H9 (cell line): ENCODE results near the gene DNAAF2. TPM values are rescaled to one million over a fixed set of nuclear protein-coding genes. Genes with fewer than 3 reads are reported as not detected.
"Not testable (repeated sequence)": the region's sequence is repeated elsewhere in the genome, so short reads cannot be mapped to it uniquely, and the experiment has no call there.

ENCODE experiments used
- DNase-seq: peaks from one replicate; pipeline ENCODE4 v3.0.0-alpha.2; 2017
- H2AFZ ChIP-seq: one replicate; pipeline ENCODE4 v1.6.1; 2013; ENCODE audit warnings: mild to moderate bottlenecking, low read length, control low read depth, moderate library complexity
- H2AK5ac ChIP-seq: 2 replicates; pipeline ENCODE4 v1.6.1; 2013; ENCODE audit warnings: low read length, control low read depth, mixed read lengths; ENCODE audit not compliant: insufficient read length
- H2BK120ac ChIP-seq: one replicate; pipeline ENCODE4 v1.6.1; 2013; ENCODE audit warnings: low read depth, mild to moderate bottlenecking, low read length, control low read depth, inconsistent platforms; ENCODE audit not compliant: poor library complexity, severe bottlenecking
- H2BK12ac ChIP-seq: 2 replicates; pipeline ENCODE4 v1.6.1; 2013; ENCODE audit warnings: low read length, control low read depth, mixed read lengths, low read depth; ENCODE audit not compliant: insufficient read length
- H2BK15ac ChIP-seq: 2 replicates; pipeline ENCODE4 v1.6.1; 2013; ENCODE audit warnings: low read depth, low read length, control low read depth
- H2BK20ac ChIP-seq: one replicate; pipeline ENCODE4 v1.6.1; 2013; ENCODE audit warnings: low read depth, mild to moderate bottlenecking, low read length, control low read depth, inconsistent platforms; ENCODE audit not compliant: poor library complexity, severe bottlenecking
- H2BK5ac ChIP-seq: 2 replicates; pipeline ENCODE4 v1.6.1; 2013; ENCODE audit warnings: low read length, control low read depth, mixed read lengths; ENCODE audit not compliant: insufficient read length
- H3K14ac ChIP-seq: 2 replicates; pipeline ENCODE4 v1.6.1; 2013; ENCODE audit warnings: low read length, control low read depth; ENCODE audit not compliant: insufficient read depth
- H3K18ac ChIP-seq: 2 replicates; pipeline ENCODE4 v1.6.1; 2013; ENCODE audit warnings: low read depth, mild to moderate bottlenecking, mixed read lengths, low read length, control low read depth; ENCODE audit not compliant: insufficient read length
- H3K23ac ChIP-seq: 2 replicates; pipeline ENCODE4 v1.6.1; 2013; ENCODE audit warnings: low read length, control low read depth, mixed read lengths, low read depth; ENCODE audit not compliant: insufficient read length
- H3K23me2 ChIP-seq: 2 replicates; pipeline ENCODE4 v1.6.1; 2013; ENCODE audit warnings: low read depth, mild to moderate bottlenecking, mixed read lengths, low read length, control low read depth; ENCODE audit not compliant: insufficient read length, poor library complexity, severe bottlenecking
- H3K27ac ChIP-seq: 2 replicates; pipeline ENCODE4 v1.5.1; 2013; ENCODE audit warnings: low read length, control low read depth, mixed read lengths, low read depth; ENCODE audit not compliant: insufficient read length
- H3K27me3 ChIP-seq: 2 replicates; pipeline ENCODE4 v1.6.1; 2013; ENCODE audit warnings: low read length, control low read depth, inconsistent platforms; ENCODE audit not compliant: insufficient read depth
- H3K4ac ChIP-seq: 2 replicates; pipeline ENCODE4 v1.6.1; 2013; ENCODE audit warnings: low read depth, mild to moderate bottlenecking, control low read depth, inconsistent platforms, low read length, moderate library complexity
- H3K4me1 ChIP-seq: 2 replicates; pipeline ENCODE4 v1.6.1; 2013; ENCODE audit warnings: low read length, control low read depth, inconsistent platforms; ENCODE audit not compliant: insufficient read depth
- H3K4me2 ChIP-seq: 2 replicates; pipeline ENCODE4 v1.6.1; 2013; ENCODE audit warnings: low read length, control low read depth, mixed read lengths; ENCODE audit not compliant: insufficient read length, insufficient read depth
- H3K56ac ChIP-seq: 2 replicates; pipeline ENCODE4 v1.6.1; 2013; ENCODE audit warnings: low read depth, mild to moderate bottlenecking, mixed read lengths, low read length, control low read depth; ENCODE audit not compliant: insufficient read length
- H3K79me1 ChIP-seq: 2 replicates; pipeline ENCODE4 v1.6.1; 2013; ENCODE audit warnings: low read depth, mild to moderate bottlenecking, moderate library complexity, low read length, control low read depth, inconsistent platforms; ENCODE audit not compliant: insufficient read depth, poor library complexity, severe bottlenecking
- H3K79me2 ChIP-seq: 2 replicates; pipeline ENCODE4 v1.6.1; 2013; ENCODE audit warnings: low read length, control low read depth, inconsistent platforms; ENCODE audit not compliant: insufficient read depth
- H3K9ac ChIP-seq: 2 replicates; pipeline ENCODE4 v1.6.1; 2013; ENCODE audit warnings: low read length, control low read depth, mixed read lengths; ENCODE audit not compliant: insufficient read length; ENCODE audit errors: extremely low read depth
- H3K9me3 ChIP-seq: one replicate; pipeline ENCODE4 v1.6.1; 2013; ENCODE audit warnings: low read depth, low read length, inconsistent platforms; ENCODE audit not compliant: control insufficient read depth
- H3T11ph ChIP-seq: one replicate; pipeline ENCODE4 v1.6.1; 2013; ENCODE audit warnings: mild to moderate bottlenecking, low read length, control low read depth, inconsistent platforms
- H4K20me1 ChIP-seq: one replicate; pipeline ENCODE4 v1.6.1; 2013; ENCODE audit not compliant: control insufficient read depth, insufficient read length, insufficient read depth
- H4K5ac ChIP-seq: 2 replicates; pipeline ENCODE4 v1.6.1; 2013; ENCODE audit warnings: low read depth, mild to moderate bottlenecking, mixed read lengths, low read length, control low read depth; ENCODE audit not compliant: insufficient read length
- H4K8ac ChIP-seq: replicated peaks from 2 replicates; pipeline ENCODE4 v1.6.1; 2013; ENCODE audit warnings: low read length, control low read depth, mixed read lengths, low read depth; ENCODE audit not compliant: insufficient read length
- H4K91ac ChIP-seq: 2 replicates; pipeline ENCODE4 v1.6.1; 2013; ENCODE audit warnings: low read depth, mild to moderate bottlenecking, moderate library complexity, mixed read lengths, low read length, control low read depth; ENCODE audit not compliant: insufficient read length
- H3K27ac Mint-ChIP-seq, 3 experiments: 2 replicates in 2 of 3; 3 replicates in 1 of 3; pipeline ENCODE4 v1.8.0; 2020 to 2021; ENCODE audit warnings: mixed read lengths in 3 of 3, mild to moderate bottlenecking in 1 of 3, moderate library complexity in 1 of 3
- H3K27me3 Mint-ChIP-seq: 2 replicates; pipeline ENCODE4 v1.8.0; 2021; ENCODE audit warnings: low read depth, mild to moderate bottlenecking, moderate library complexity, mixed read lengths
- H3K36me3 Mint-ChIP-seq, 3 experiments: 2 replicates in 2 of 3; 3 replicates in 1 of 3; pipeline ENCODE4 v1.8.0; 2020 to 2021; ENCODE audit warnings: low read depth in 3 of 3, mixed read lengths in 3 of 3; ENCODE audit not compliant: insufficient read depth in 1 of 3
- H3K4me1 Mint-ChIP-seq, 2 experiments: 2 replicates each; pipeline ENCODE4 v1.8.0; 2020; ENCODE audit warnings: mixed read lengths in 2 of 2
- H3K4me3 Mint-ChIP-seq, 2 experiments: 2 replicates in 1 of 2; 3 replicates in 1 of 2; pipeline ENCODE4 v1.8.0; 2020 to 2021; ENCODE audit warnings: mild to moderate bottlenecking in 2 of 2, mixed read lengths in 2 of 2, moderate library complexity in 1 of 2
- H3K9me3 Mint-ChIP-seq, 2 experiments: 2 replicates in 1 of 2; 3 replicates in 1 of 2; pipeline ENCODE4 v1.8.0; 2020; ENCODE audit warnings: mild to moderate bottlenecking in 2 of 2, mixed read lengths in 2 of 2, moderate library complexity in 1 of 2
- WGBS: extraction: QIAGEN DNeasy Blood & Tissue Kit; methylation state at CpG from one replicate; pipeline ENCODE4 v1.1.7; 2013; ENCODE audit warnings: missing lambda C conversion rate, low lambda C conversion rate, mixed read lengths; ENCODE audit not compliant: insufficient read length; ENCODE audit errors: extremely low coverage; 5-methylcytosine and 5-hydroxymethylcytosine counted together
- total RNA-seq: library from RNA; stranded (reverse); gene quantifications from 2 replicates; pipeline ENCODE4 v1.2.1, GENCODE V29; 2021
- TF ChIP-seq, protein P1 (sequence below): fragments of 200-600 bp; sonication (generic); conservative IDR thresholded peaks from 3 replicates; pipeline ENCODE4 v1.8.0; 2021; ENCODE audit warnings: antibody characterized with exemption, mild to moderate bottlenecking

DNAAF2 gene
- total RNA-seq, 1 experiment from 2014 or later: 26.3 TPM

DNA sequence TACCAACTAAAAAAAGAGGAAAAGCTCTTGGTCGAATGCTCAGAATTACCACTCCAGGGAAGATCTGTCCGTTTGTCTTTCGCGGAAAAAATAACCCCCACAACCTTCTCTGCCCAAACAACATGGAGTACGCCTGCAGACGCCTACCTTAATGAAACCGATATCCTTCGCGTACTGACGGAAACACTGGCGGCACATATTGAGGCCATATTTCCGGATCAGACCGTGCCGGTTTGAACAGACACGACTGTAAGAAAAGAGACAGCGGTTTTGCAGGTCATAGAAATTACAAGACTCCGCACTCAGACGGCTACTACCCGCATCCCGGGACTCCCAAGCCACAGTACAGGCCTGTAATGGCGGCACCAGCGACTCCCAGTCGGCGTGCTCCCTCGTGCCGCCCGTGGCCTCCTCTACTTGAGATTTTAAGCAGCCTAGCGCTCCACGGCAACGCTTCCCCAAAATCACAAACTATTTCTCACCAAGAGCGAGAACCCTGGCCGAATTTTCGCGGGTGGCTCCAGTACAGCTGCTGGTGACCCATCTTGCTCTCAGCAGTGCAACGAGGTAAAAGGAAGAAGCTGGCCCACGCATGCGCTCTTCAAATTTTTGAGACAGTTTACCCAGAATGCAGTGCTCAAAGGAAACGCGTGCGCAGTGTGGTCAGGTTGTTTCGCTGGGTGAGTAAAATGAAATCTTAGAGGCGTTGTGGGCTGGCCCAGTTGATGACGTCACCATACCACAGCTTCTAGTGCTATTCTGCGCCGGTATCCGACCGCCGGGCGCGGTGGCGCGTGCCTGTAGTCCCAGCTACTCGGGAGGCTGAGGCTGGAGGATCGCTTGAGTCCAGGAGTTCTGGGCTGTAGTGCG, 49.0 kb downstream of the DNAAF2 start, which contains the start of gene RPS29:
Gene RPS29 (minus strand): TSS at position 578 of the 870 bp plus-strand sequence. CDS start 34 bp downstream, at position 544.
- Histone ChIP-seq H3K18ac (peak within 1 kb of the TSS; percentile 92), H3K27me3 (no peaks in the 10 kb centered on the region), H3K23ac (no peak within 1 kb of the TSS), H3T11ph (no peak within 1 kb of the TSS), H2BK120ac (peak within 1 kb of the TSS; percentile 39), H2AFZ (no peak within 1 kb of the TSS), H2BK20ac (no peak within 1 kb of the TSS), H3K14ac (peak within 1 kb of the TSS; percentile 96), H2BK15ac (no peak within 1 kb of the TSS), H3K56ac (peak within 1 kb of the TSS; percentile 94), H3K4me2 (peak within 1 kb of the TSS; percentile 61), H3K23me2 (peaks cover 11% of the 10 kb centered on the region), H3K9me3 (no peaks in the 10 kb centered on the region), H4K5ac (peak within 1 kb of the TSS; percentile 54), H2BK5ac (peak within 1 kb of the TSS; percentile 82), H3K79me1 (peaks cover 7% of the 10 kb centered on the region), H3K79me2 (peaks cover 24% of the 10 kb centered on the region), H4K8ac (no peak within 1 kb of the TSS), H3K4me1 (peaks cover 5% of the 10 kb centered on the region; the same call in 1 of the 2 replicates), H2BK12ac (no peak within 1 kb of the TSS), H4K91ac (no peak within 1 kb of the TSS), H2AK5ac (no peak within 1 kb of the TSS), H3K9ac (peak within 1 kb of the TSS; percentile 100), H3K27ac (peak within 1 kb of the TSS; percentile 41), H3K4ac (peak within 1 kb of the TSS; percentile 42; the same call in 1 of the 2 replicates), H4K20me1 (no peaks in the 10 kb centered on the region)
- DNase-seq: peak; percentile 99
- WGBS: no CpG with 5 or more reads among the region's 55 CpGs
- H3K4me1 Mint-ChIP-seq: peaks cover 29 to 35% of the 10 kb centered on the region in 2 experiments
- H3K27me3 Mint-ChIP-seq: peaks cover 3% of the 10 kb centered on the region; the same call in 1 of the 2 replicates
- H3K27ac Mint-ChIP-seq: peak within 1 kb of the TSS; percentile 96 to 100 (median 99)
- H3K36me3 Mint-ChIP-seq: peaks cover 44 to 48% (median 44%) of the 10 kb centered on the region in 3 experiments
- H3K4me3 Mint-ChIP-seq: peak within 1 kb of the TSS; percentile 89 to 95
- TF ChIP-seq, protein P1, sequence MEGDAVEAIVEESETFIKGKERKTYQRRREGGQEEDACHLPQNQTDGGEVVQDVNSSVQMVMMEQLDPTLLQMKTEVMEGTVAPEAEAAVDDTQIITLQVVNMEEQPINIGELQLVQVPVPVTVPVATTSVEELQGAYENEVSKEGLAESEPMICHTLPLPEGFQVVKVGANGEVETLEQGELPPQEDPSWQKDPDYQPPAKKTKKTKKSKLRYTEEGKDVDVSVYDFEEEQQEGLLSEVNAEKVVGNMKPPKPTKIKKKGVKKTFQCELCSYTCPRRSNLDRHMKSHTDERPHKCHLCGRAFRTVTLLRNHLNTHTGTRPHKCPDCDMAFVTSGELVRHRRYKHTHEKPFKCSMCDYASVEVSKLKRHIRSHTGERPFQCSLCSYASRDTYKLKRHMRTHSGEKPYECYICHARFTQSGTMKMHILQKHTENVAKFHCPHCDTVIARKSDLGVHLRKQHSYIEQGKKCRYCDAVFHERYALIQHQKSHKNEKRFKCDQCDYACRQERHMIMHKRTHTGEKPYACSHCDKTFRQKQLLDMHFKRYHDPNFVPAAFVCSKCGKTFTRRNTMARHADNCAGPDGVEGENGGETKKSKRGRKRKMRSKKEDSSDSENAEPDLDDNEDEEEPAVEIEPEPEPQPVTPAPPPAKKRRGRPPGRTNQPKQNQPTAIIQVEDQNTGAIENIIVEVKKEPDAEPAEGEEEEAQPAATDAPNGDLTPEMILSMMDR: no peak
- no peaks in the 10 kb centered on the region for H3K9me3 Mint-ChIP-seq

DNA sequence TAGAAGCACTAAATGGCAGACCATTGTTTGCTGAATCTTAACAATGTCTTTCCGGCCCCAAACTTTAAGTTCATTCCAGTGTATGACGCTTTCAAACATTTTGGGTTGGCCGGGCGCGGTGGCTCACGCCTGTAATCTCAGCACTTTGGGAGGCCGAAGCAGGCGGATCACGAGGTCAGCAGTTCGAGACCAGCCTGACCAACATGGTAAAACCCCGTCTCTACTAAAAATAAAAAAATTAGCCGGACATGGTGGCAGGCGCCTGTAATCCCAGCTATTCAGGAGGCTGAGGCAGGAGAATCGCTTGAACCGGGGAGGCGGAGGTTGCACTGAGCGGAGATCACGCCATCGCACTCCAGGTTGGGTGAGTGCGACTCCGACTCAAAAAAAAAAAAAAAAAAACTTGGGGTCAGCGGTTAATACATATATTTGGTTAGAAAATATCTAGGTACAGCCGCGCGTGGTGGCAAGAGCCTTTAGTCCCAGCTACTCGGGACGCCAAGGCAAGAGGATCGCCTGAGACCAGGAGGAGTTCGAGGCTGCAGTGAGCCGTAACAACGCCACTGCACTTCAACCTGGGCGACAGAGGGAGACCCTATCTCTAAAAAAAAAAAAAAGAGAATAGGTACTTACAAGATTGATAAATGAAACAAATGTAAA, 49.9 kb downstream of the DNAAF2 start:
- not testable (repeated sequence) for H4K91ac ChIP-seq, H3K18ac ChIP-seq, H3K4ac ChIP-seq, H2AK5ac ChIP-seq, H3T11ph ChIP-seq, H3K27me3 ChIP-seq, H2BK120ac ChIP-seq, H3K79me1 ChIP-seq, H2BK12ac ChIP-seq, H2BK20ac ChIP-seq, H3K23ac ChIP-seq, H3K27me3 Mint-ChIP-seq, H3K14ac ChIP-seq, H3K9me3 ChIP-seq, H4K5ac ChIP-seq, DNase-seq, H2AFZ ChIP-seq, H3K9me3 Mint-ChIP-seq, H3K4me1 ChIP-seq, H4K20me1 ChIP-seq, H4K8ac ChIP-seq, H2BK15ac ChIP-seq
- Histone ChIP-seq H3K56ac (peak overlapping the region; percentile 94), H3K23me2 (peaks cover 11% of the 10 kb centered on the region), H3K4me2 (peak overlapping the region; percentile 61), H3K9ac (peak overlapping the region; percentile 100), H3K27ac (peak overlapping the region; percentile 41), H2BK5ac (peak overlapping the region; percentile 58), H3K79me2 (peaks cover 24% of the 10 kb centered on the region)
- peaks cover 44 to 48% (median 44%) of the 10 kb centered on the region in 3 experiments for H3K36me3 Mint-ChIP-seq
- H3K27ac Mint-ChIP-seq: peak overlapping the region; percentile 96 to 100 (median 99)
- H3K4me3 Mint-ChIP-seq: peak overlapping the region; percentile 89 to 95
- WGBS: no CpG with 5 or more reads among the region's 32 CpGs
- peaks cover 29 to 35% of the 10 kb centered on the region in 2 experiments for H3K4me1 Mint-ChIP-seq
